OCI-LY3 (cell line): Measurements from ENCODE around the gene WIF1.

Experiments used
- H2AFZ ChIP-seq: fragments of 200-600, 300-600 bp; shearing (Covaris generic); 2 replicates; pipeline ENCODE4 v1.6.0; 2014; ENCODE audit warnings: antibody characterized with exemption, low read depth, low read length
- H3K27ac ChIP-seq: fragments of 200-600, 300-600 bp; sonication (generic); 2 replicates; pipeline ENCODE4 v1.5.1; 2014; ENCODE audit warnings: mild to moderate bottlenecking, low read length, moderate library complexity, mixed read lengths
- H3K27me3 ChIP-seq: fragments of 200-600, 300-600 bp; sonication (generic); 2 replicates; pipeline ENCODE4 v1.6.1; 2014; ENCODE audit warnings: low read depth, low read length, mixed read lengths
- H3K36me3 ChIP-seq: fragments of 200-600, 300-600 bp; sonication (generic); replicated peaks from 2 replicates; pipeline ENCODE3; 2014; ENCODE audit warnings: low read depth, low read length, mixed read lengths
- H3K4me1 ChIP-seq: fragments of 300-600, 200-600 bp; sonication (generic); 2 replicates; pipeline ENCODE4 v1.6.1; 2014; ENCODE audit warnings: low read length, mixed read lengths
- H3K4me2 ChIP-seq: fragments of 200-600, 300-600 bp; sonication (generic); 2 replicates; pipeline ENCODE4 v1.6.1; 2014; ENCODE audit warnings: low read length, mixed read lengths
- H3K4me3 ChIP-seq: fragments of 300-600, 200-600 bp; sonication (generic); 2 replicates; pipeline ENCODE4 v1.5.1; 2014; ENCODE audit warnings: antibody characterized with exemption, mild to moderate bottlenecking, low read length, moderate library complexity
- H3K79me2 ChIP-seq: fragments of 300-600, 200-600 bp; shearing (Covaris generic); 2 replicates; pipeline ENCODE4 v1.6.1; 2014; ENCODE audit warnings: mild to moderate bottlenecking, low read length, mixed read lengths
- H3K9ac ChIP-seq: fragments of 300-600, 200-600 bp; shearing (Covaris generic); 2 replicates; pipeline ENCODE4 v1.6.0; 2014; ENCODE audit warnings: mild to moderate bottlenecking, low read length, moderate library complexity
- H3K9me3 ChIP-seq: fragments of 200-600, 300-600 bp; shearing (Covaris generic); 2 replicates; pipeline ENCODE4 v1.6.1; 2014; ENCODE audit warnings: low read length, mixed read lengths; ENCODE audit not compliant: insufficient read depth
- H4K20me1 ChIP-seq: fragments of 200-600, 300-600 bp; sonication (generic); 2 replicates; pipeline ENCODE4 v1.6.1; 2016; ENCODE audit warnings: low read length, mixed read lengths; ENCODE audit not compliant: insufficient read depth
- CTCF ChIP-seq: fragments of 200-600, 300-600 bp; sonication (generic); IDR thresholded peaks from 2 replicates; pipeline ENCODE4 v1.5.1; 2014; ENCODE audit warnings: antibody characterized with exemption, low read length, low read depth
- EZH2phosphoT487 ChIP-seq: fragments of 200-600 bp; shearing (Covaris generic); IDR thresholded peaks from 2 replicates; pipeline ENCODE4 v1.6.1; 2018; ENCODE audit warnings: antibody characterized with exemption, mixed run types, low read depth

Gene WIF1

GRCh38 chr12:65025136-65025535 is 96.0 kb downstream of the WIF1 start:
- Histone ChIP-seq H3K4me2 (no peak overlapping the region), H2AFZ (no peak overlapping the region), H3K4me3 (no peak overlapping the region), H3K36me3 (no peaks in the 10 kb centered on the region), H3K79me2 (no peaks in the 10 kb centered on the region), H3K27ac (no peak overlapping the region), H3K4me1 (no peaks in the 10 kb centered on the region; the same call in 1 of the 2 replicates), H4K20me1 (no peaks in the 10 kb centered on the region), H3K9ac (no peak overlapping the region), H3K27me3 (peaks cover 9% of the 10 kb centered on the region; the same call in 1 of the 2 replicates), H3K9me3 (no peaks in the 10 kb centered on the region)
- no peak for TF ChIP-seq EZH2phosphoT487
- no peak for TF ChIP-seq CTCF

- Histone ChIP-seq H3K9ac (no peak overlapping the region), H3K4me2 (no peak overlapping the region), H3K27me3 (peaks cover 9% of the 10 kb centered on the region; the same call in 1 of the 2 replicates), H3K4me1 (no peaks in the 10 kb centered on the region; the same call in 1 of the 2 replicates), H3K36me3 (no peaks in the 10 kb centered on the region), H2AFZ (no peak overlapping the region), H3K27ac (no peak overlapping the region), H4K20me1 (no peaks in the 10 kb centered on the region), H3K79me2 (no peaks in the 10 kb centered on the region), H3K9me3 (no peaks in the 10 kb centered on the region), H3K4me3 (no peak overlapping the region)
- TF ChIP-seq EZH2phosphoT487: no peak
- no peak for TF ChIP-seq CTCF
Measured at GRCh38 chr12:65023485-65023884, 97.6 kb downstream of the WIF1 start.

- Histone ChIP-seq H3K27me3 (peaks cover 9% of the 10 kb centered on the region; the same call in 1 of the 2 replicates), H3K27ac (no peak overlapping the region)
Measured at GRCh38 chr12:65022960-65023359, 98.1 kb downstream of the WIF1 start.

GRCh38 chr12:65022421-65022820 is 98.7 kb downstream of the WIF1 start:
- Histone ChIP-seq H3K9me3 (no peaks in the 10 kb centered on the region), H3K27ac (no peak overlapping the region), H3K36me3 (no peaks in the 10 kb centered on the region), H3K4me2 (no peak overlapping the region), H4K20me1 (no peaks in the 10 kb centered on the region), H3K79me2 (no peaks in the 10 kb centered on the region), H3K4me3 (no peak overlapping the region), H3K4me1 (no peaks in the 10 kb centered on the region; the same call in 1 of the 2 replicates), H2AFZ (no peak overlapping the region), H3K27me3 (peaks cover 9% of the 10 kb centered on the region; the same call in 1 of the 2 replicates), H3K9ac (no peak overlapping the region)
- TF ChIP-seq CTCF (no peak), EZH2phosphoT487 (no peak)

More at GRCh38 chr12:65022960-65023359, 98.1 kb downstream of the WIF1 start:
- H3K36me3 ChIP-seq: no peaks in the 10 kb centered on the region
- no peak overlapping the region for H3K4me2 ChIP-seq
- no peaks in the 10 kb centered on the region for H4K20me1 ChIP-seq
- H3K79me2 ChIP-seq: no peaks in the 10 kb centered on the region
- TF ChIP-seq CTCF: no peak
- TF ChIP-seq EZH2phosphoT487: no peak
- no peak overlapping the region for H3K9ac ChIP-seq
- no peak overlapping the region for H2AFZ ChIP-seq
- H3K4me1 ChIP-seq: no peaks in the 10 kb centered on the region; the same call in 1 of the 2 replicates
- H3K9me3 ChIP-seq: no peaks in the 10 kb centered on the region
- no peak overlapping the region for H3K4me3 ChIP-seq
